GM21390 (cell line): Measurements from ENCODE around the gene TM4SF5.

ENCODE experiments used
- ATAC-seq: cut with Tn5 transposase; IDR thresholded peaks from one replicate; pipeline ENCODE4 v1.9.1; 2021; ENCODE audit not compliant: unreplicated experiment

Gene TM4SF5

GRCh38 chr17:4823373-4824089, 51.8 kb downstream of the TM4SF5 start:
- ATAC-seq = no peak

- ATAC-seq = no peak
These were observed 55.7 kb downstream of the TM4SF5 start for GRCh38 chr17:4827399-4827798.

GRCh38 chr17:4832829-4833177, 61.1 kb downstream of the TM4SF5 start:
- peak; percentile 13 for ATAC-seq
